ENCODE results near the gene APOA1. TPM values are rescaled to one million over a fixed set of nuclear protein-coding genes. Genes with fewer than 3 reads are reported as not detected.
A peak's percentile ranks its signal among the peaks of the same experiment; 100 is the strongest.

APOA1 gene
- total and polyA plus RNA-seq, 2 of the 4 experiments (the other 2 are of a cell fraction): 0.18 to 0.89 TPM

- CTCF ChIA-PET: interaction anchor here (0.5 to 1.3 kb wide), 5 partner anchors 11 to 224 kb away, joined by 3 read pairs; no protein-coding TSS in a partner anchor
- dilution Hi-C loops (cut with HindIII; ENCODE audit: low sequenced_read_pairs, unreplicated experiment): no loop called here
Measured at GRCh38 chr11:116882386-116882785, 45.0 kb upstream of the APOA1 start.

More at GRCh38 chr11:116882386-116882785, 45.0 kb upstream of the APOA1 start:
- intact Hi-C loops (cut with micrococcal nuclease): no loop called here
- peaks cover 2% of the 10 kb centered on the region; the same call in 1 of the 2 replicates for H3K36me3 ChIP-seq (ENCODE audit: control insufficient read depth, insufficient read depth, low read length)
- no peak overlapping the region for H4K91ac ChIP-seq (ENCODE audit: insufficient read depth, low read depth, low read length)
- H3K56ac ChIP-seq (ENCODE audit: extremely low read depth, insufficient read depth, low read length): no peak overlapping the region
- H2BK20ac ChIP-seq (ENCODE audit: low read depth, low read length): no peak overlapping the region
- H3K4me2 ChIP-seq (ENCODE audit: low read depth, low read length): no peak overlapping the region
- H2BK15ac ChIP-seq (ENCODE audit: low read depth, low read length): no peak overlapping the region
- BruUV-seq (replicated peaks): no TSS peak
- no peak overlapping the region for H2AFZ ChIP-seq (replicated peaks; ENCODE audit: low read length, poor library complexity)
- peaks cover 4% of the 10 kb centered on the region for H3K9me1 ChIP-seq (ENCODE audit: insufficient read depth, low read length)
- H4K20me1 ChIP-seq (ENCODE audit: insufficient read depth, low read length): peaks cover 3% of the 10 kb centered on the region; the same call in 1 of the 2 replicates
- no peak overlapping the region for H3K27ac ChIP-seq (ENCODE audit: insufficient read depth, low read length)
- peaks cover 10% of the 10 kb centered on the region for H3K4me1 ChIP-seq (ENCODE audit: control insufficient read depth, insufficient read depth, low read length)
- H3K9ac ChIP-seq (ENCODE audit: low read depth, low read length): no peak overlapping the region
- peaks cover 0 to 4% of the 10 kb centered on the region in 2 experiments; a peak in 3 of 4 replicates for H3K79me1 ChIP-seq (ENCODE audit: low read depth in 1 of 2, low read length in 2 of 2)
- no peaks in the 10 kb centered on the region for H3K27me3 ChIP-seq (ENCODE audit: control insufficient read depth, insufficient read depth, low read length)
- peak; percentile 67 for TF ChIP-seq USF2 (IDR thresholded peaks at IDR 0.05; ENCODE audit: low read depth, low read length)
- TF ChIP-seq MAZ (IDR thresholded peaks at IDR 0.05; ENCODE audit: borderline replicate concordance, low read depth, low read length): no peak
- 0 out of 2 replicates have a peak, but pooled peaks have one; percentile 15 for TF ChIP-seq MXI1 (IDR thresholded peaks at IDR 0.05; ENCODE audit: borderline replicate concordance, low read depth, low read length)
- TF ChIP-seq BHLHE40 (IDR thresholded peaks at IDR 0.05; ENCODE audit: low read depth, low read length): no peak
- TF ChIP-seq RCOR1 (IDR thresholded peaks at IDR 0.05; ENCODE audit: insufficient replicate concordance, low read length): no peak
- peak; percentile 59; the same call in 1 of the 2 replicates for TF ChIP-seq FOS (IDR thresholded peaks at IDR 0.05; ENCODE audit: low read depth, low read length)
- 0 out of 2 replicates have a peak, but pooled peaks have one; percentile 4 for TF ChIP-seq CEBPB (IDR thresholded peaks at IDR 0.05; ENCODE audit: low read depth, low read length)
- peak; percentile 14; the same call in 1 of the 2 replicates for TF ChIP-seq RAD21 (IDR thresholded peaks at IDR 0.05; ENCODE audit: low read length)
- TF ChIP-seq, protein P1, sequence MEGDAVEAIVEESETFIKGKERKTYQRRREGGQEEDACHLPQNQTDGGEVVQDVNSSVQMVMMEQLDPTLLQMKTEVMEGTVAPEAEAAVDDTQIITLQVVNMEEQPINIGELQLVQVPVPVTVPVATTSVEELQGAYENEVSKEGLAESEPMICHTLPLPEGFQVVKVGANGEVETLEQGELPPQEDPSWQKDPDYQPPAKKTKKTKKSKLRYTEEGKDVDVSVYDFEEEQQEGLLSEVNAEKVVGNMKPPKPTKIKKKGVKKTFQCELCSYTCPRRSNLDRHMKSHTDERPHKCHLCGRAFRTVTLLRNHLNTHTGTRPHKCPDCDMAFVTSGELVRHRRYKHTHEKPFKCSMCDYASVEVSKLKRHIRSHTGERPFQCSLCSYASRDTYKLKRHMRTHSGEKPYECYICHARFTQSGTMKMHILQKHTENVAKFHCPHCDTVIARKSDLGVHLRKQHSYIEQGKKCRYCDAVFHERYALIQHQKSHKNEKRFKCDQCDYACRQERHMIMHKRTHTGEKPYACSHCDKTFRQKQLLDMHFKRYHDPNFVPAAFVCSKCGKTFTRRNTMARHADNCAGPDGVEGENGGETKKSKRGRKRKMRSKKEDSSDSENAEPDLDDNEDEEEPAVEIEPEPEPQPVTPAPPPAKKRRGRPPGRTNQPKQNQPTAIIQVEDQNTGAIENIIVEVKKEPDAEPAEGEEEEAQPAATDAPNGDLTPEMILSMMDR (conservative IDR thresholded peaks at IDR 0.05; ENCODE audit: low read depth, low read length): no peak
- POLR2A ChIA-PET (ENCODE audit: unreplicated experiment): no interaction called here
- no peak overlapping the region for H4K5ac ChIP-seq (ENCODE audit: low read depth, low read length)
- no peak overlapping the region for H3K23ac ChIP-seq (ENCODE audit: low read depth, low read length)
- peak overlapping the region; percentile 13; the same call in 1 of the 2 replicates for H3K4ac ChIP-seq (ENCODE audit: low read depth, low read length)
- H2BK5ac ChIP-seq (ENCODE audit: low read depth, low read length, poor library complexity, severe bottlenecking): peak overlapping the region; percentile 28
- H4K8ac ChIP-seq (ENCODE audit: low read depth in 2 of 2, low read length in 2 of 2): no peak overlapping the region
- H2AK5ac ChIP-seq (ENCODE audit: low read depth, low read length): no peak overlapping the region
- H3K4me3 ChIP-seq (ENCODE audit: insufficient read depth, low read depth, low read length): no peak overlapping the region
- no peak overlapping the region for H3K14ac ChIP-seq (replicated peaks; ENCODE audit: low read depth, low read length)
- in situ Hi-C loops (cut with MboI; ENCODE audit: low sequenced_read_pairs): no loop called here
- no peak overlapping the region for H2BK120ac ChIP-seq (ENCODE audit: low read depth, low read length)
- ATAC-seq (ENCODE audit: low read depth) (peak; percentile 69), DNase-seq (peak; percentile 93)
- no peak overlapping the region for H2AK9ac ChIP-seq (replicated peaks; ENCODE audit: low read depth, low read length, poor library complexity)
- no peak overlapping the region; the same call in 1 of the 2 replicates for H3K18ac ChIP-seq (ENCODE audit: low read depth, low read length)
- no peaks in the 10 kb centered on the region for H3K9me3 ChIP-seq (ENCODE audit: control insufficient read depth, insufficient read depth, low read length)

All from IMR-90 (cell line).